Stimulated activated CD8-positive, alpha-beta memory T cell treated with anti-CD3 and anti-CD28 coated beads, Interleukin-7, amount 100 ng/mL, for 24 hours (primary cell): ENCODE measurements around the gene ZMIZ1.

ENCODE experiments used
- DNase-seq: peaks from one replicate; pipeline ENCODE4 v3.0.0-alpha.2; 2020; ENCODE audit warnings: low read depth

Gene ZMIZ1

GRCh38 chr10:79247373-79248137, 178.8 kb downstream of the ZMIZ1 start:
- DNase-seq = no peak

GRCh38 chr10:79248341-79249185, 179.8 kb downstream of the ZMIZ1 start:
- DNase-seq = no peak

- DNase-seq = no peak
Measured at GRCh38 chr10:79249186-79250121, 180.7 kb downstream of the ZMIZ1 start.

GRCh38 chr10:79250259-79250658, 181.5 kb downstream of the ZMIZ1 start:
- no peak for DNase-seq

- no peak for DNase-seq
Measured at GRCh38 chr10:79252450-79252849, 183.7 kb downstream of the ZMIZ1 start.

- no peak for DNase-seq
Measured at GRCh38 chr10:79252971-79253370, 184.2 kb downstream of the ZMIZ1 start.

- DNase-seq = no peak
Measured at GRCh38 chr10:79253704-79254103, 184.9 kb downstream of the ZMIZ1 start.

- no peak for DNase-seq
Measured at GRCh38 chr10:79254333-79255006, 185.7 kb downstream of the ZMIZ1 start.

- DNase-seq = no peak
Measured at GRCh38 chr10:79255007-79255507, 186.3 kb downstream of the ZMIZ1 start.

GRCh38 chr10:79256264-79256806, 187.6 kb downstream of the ZMIZ1 start:
- DNase-seq = no peak

- DNase-seq = no peak
Measured at GRCh38 chr10:79258894-79259293, 190.1 kb downstream of the ZMIZ1 start.

GRCh38 chr10:79259834-79260233, 191.1 kb downstream of the ZMIZ1 start:
- no peak for DNase-seq

- no peak for DNase-seq
Measured at GRCh38 chr10:79260811-79261740, 192.3 kb downstream of the ZMIZ1 start.

GRCh38 chr10:79262131-79262530, 193.4 kb downstream of the ZMIZ1 start:
- DNase-seq = no peak

GRCh38 chr10:79262959-79263746, 194.4 kb downstream of the ZMIZ1 start:
- no peak for DNase-seq

- DNase-seq = no peak
Measured at GRCh38 chr10:79263939-79264338, 195.2 kb downstream of the ZMIZ1 start.

GRCh38 chr10:79264942-79265341, 196.2 kb downstream of the ZMIZ1 start:
- DNase-seq = no peak

- DNase-seq = no peak
Measured at GRCh38 chr10:79266084-79266483, 197.3 kb downstream of the ZMIZ1 start.
